ENCODE data around the gene AP2A2.

The AP2A2 gene

DNA sequence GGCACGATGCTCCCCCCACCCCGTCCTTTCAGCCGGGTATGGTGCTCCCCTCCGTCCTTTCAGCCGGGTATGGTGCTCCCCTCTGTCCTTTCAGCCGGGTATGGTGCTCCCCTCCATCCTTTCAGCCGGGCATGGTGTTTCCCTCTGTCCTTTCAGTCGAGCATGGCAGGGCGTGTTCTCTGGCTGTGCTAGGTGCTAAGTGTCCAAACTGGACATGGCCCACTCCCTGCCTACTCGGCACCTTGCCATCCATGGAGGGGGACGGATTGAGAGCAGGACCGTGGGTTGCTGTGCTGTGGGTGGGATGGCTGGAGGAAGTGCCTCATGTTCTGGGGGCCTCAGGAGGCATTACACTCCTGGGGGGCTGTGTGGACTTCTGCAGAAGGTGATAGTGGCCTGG is 65.4 kb downstream of the AP2A2 start:
- DNase-seq, result no peak
- H3K4me1 Mint-ChIP-seq, result peaks cover 6% of the 10 kb centered on the region
- no peaks in the 10 kb centered on the region for H3K27me3 Mint-ChIP-seq
- H3K4me3 Mint-ChIP-seq, result no peak overlapping the region
- H3K27ac Mint-ChIP-seq, result no peak overlapping the region
- H3K9me3 Mint-ChIP-seq, result peaks cover 6% of the 10 kb centered on the region
- H3K36me3 Mint-ChIP-seq, result peaks cover 25% of the 10 kb centered on the region
- CTCF ChIA-PET, result no interaction called here

DNA sequence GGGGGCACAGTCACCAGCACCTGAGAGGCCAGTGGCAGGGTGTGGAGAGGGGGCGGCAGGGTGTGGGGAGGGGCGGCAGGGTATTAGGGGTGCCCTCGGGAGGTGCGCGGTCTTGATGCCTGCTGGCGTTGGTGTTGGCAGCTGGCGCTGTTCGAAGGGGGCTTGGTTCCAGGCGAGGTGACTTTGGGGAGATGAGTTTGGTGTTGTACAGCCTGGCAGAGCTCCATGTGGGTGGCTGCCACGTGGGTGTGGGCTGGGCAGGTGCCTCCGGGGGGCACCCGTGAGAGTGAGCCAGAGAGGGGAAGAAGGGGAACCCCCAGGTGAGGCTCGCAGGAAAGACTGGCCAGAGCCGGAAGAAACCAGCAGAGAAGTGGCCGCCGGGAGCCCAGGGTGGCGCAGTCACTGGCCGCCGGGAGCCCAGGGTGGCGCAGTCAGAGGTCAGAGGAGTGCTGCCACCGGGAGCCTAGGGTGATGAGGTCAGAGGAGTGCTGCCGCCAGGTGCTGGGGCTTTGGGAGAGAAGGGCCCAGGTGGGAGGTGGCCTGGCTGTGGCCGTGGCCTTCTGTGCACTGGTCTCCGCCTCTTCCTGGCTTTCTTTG is 66.1 kb downstream of the AP2A2 start:
- Mint-ChIP-seq H3K4me3 (no peak overlapping the region), H3K9me3 (peaks cover 6% of the 10 kb centered on the region), H3K27me3 (no peaks in the 10 kb centered on the region), H3K4me1 (peaks cover 8% of the 10 kb centered on the region), H3K27ac (no peak overlapping the region), H3K36me3 (peaks cover 29% of the 10 kb centered on the region)
- CTCF ChIA-PET, result no interaction called here
- DNase-seq, result no peak

DNA sequence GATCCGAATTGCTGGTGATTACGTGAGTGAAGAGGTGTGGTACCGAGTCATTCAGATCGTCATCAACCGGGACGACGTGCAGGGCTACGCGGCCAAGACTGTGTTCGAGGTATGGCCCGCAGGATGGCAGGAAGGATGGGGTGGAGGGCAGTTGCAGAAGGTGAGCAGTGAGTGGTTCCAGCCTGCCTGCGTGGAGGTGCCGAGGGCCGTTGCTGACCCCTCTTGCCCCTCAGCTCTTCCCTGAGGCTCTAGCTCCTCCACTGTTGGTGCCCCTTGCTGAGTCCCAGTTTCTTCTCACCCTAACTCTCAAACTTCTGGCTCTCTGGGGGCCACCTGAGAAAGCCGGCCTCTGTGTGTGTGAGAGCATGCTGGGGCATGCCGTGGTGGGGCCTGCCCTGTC is 66.9 kb downstream of the AP2A2 start:
- Mint-ChIP-seq H3K27ac (no peak overlapping the region), H3K4me1 (peaks cover 8% of the 10 kb centered on the region), H3K9me3 (peaks cover 6% of the 10 kb centered on the region), H3K36me3 (peaks cover 31% of the 10 kb centered on the region), H3K27me3 (no peaks in the 10 kb centered on the region), H3K4me3 (no peak overlapping the region)
- no peak for DNase-seq
- CTCF ChIA-PET, result no interaction called here

DNA sequence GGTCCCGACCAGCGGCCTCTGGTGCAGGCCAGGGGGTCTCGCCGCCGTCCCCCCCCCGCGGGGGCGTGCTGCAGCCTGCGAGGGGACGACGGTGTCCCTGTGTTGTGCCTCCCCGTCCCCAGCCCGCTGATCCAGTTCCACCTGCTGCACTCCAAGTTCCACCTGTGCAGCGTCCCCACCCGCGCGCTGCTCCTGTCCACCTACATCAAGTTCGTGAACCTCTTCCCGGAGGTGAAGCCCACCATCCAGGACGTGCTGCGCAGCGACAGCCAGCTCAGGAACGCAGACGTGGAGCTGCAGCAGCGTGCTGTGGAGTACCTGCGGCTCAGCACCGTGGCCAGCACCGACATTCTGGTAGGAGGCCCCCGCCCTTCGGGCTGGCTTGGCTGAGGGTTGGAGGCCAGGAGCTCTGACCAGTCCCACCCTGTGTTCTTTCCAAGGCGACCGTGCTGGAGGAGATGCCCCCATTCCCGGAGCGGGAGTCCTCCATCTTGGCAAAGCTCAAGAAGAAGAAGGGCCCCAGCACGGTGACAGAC is 68.0 kb downstream of the AP2A2 start:
- Mint-ChIP-seq H3K36me3 (peaks cover 31% of the 10 kb centered on the region), H3K4me3 (no peak overlapping the region), H3K4me1 (peaks cover 8% of the 10 kb centered on the region), H3K27ac (no peak overlapping the region), H3K9me3 (peaks cover 6% of the 10 kb centered on the region), H3K27me3 (no peaks in the 10 kb centered on the region)
- no peak for DNase-seq
- CTCF ChIA-PET, result no interaction called here

DNA sequence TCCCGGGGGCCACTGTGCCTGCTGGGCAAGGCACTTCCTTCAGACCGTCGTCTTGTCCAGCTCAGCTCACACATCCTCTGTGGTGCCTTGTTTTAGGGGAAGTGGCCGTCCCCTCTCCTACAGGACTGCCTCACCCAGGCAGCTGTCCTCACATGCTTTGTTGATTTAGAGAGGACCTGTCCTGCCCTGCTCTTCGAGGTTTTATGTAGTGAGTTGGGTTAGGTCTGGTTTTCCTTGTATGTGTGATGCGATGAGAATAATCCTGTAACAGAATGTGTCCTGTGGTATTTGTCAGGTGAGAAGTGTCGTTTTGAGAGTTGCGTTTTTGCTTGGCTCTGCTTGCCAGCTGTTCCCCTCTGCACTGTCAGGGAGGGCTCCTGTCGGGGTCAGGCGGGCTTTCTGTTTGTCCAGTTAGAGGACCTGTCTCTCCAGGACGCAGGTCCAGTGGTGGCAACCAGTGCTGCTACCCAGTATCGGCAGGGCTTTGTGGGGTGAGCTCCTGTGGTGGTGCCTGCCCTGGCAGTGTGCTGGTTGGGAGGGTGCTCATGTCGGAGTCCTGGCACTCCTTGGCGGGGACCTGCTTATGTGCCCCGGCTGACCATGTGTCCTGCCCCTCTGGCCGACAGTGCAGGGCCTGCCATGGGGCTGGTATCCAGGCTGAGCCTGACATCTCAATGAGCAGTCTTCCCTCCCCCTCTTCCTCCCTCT is 69.5 kb downstream of the AP2A2 start:
- H3K27me3 Mint-ChIP-seq, result no peaks in the 10 kb centered on the region
- H3K9me3 Mint-ChIP-seq, result peaks cover 6% of the 10 kb centered on the region
- H3K36me3 Mint-ChIP-seq, result peaks cover 30% of the 10 kb centered on the region
- DNase-seq, result no peak
- CTCF ChIA-PET, result interaction anchor here (0.6 kb wide), 1 partner anchor 74 kb away, joined by 3 read pairs; no protein-coding TSS in a partner anchor
- peak overlapping the region; percentile 78 for H3K27ac Mint-ChIP-seq
- peaks cover 8% of the 10 kb centered on the region for H3K4me1 Mint-ChIP-seq
- no peak overlapping the region for H3K4me3 Mint-ChIP-seq

DNA sequence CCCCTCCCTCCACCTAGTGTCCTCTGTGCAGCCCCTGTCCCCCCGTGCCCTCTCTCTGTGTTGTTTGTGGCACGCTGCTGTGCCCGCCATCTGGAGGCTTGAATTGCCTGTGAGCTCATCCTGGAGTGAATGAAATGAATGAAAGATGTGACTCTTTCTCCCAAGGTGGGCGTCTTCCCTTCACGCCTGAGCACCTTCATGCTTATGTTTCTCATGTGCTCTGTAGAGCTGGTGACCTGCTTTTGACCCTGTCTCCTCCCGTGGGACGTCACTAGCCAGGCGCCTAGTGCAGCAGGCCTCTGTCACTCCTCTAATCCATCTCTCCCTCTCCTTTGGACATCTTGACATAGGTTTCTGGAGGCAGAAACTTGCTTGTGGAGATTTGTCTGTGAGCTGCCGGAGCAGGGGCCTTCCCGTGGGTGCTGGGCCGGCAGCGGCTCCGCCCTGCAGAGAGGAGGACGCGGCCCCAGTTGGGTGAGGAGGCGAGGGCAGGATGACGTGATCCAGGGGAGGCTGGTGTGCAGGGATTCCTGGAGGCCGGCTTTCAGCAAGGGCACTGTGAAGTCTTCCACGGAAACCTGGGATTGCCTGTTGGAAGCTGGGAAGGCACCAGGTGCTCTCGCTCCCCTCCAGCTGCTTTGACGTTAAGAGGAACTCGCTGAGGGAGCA is 70.2 kb downstream of the AP2A2 start:
- Mint-ChIP-seq H3K4me1 (peaks cover 8% of the 10 kb centered on the region), H3K27ac (peak overlapping the region; percentile 78), H3K27me3 (no peaks in the 10 kb centered on the region), H3K4me3 (no peak overlapping the region), H3K9me3 (peaks cover 6% of the 10 kb centered on the region), H3K36me3 (peaks cover 32% of the 10 kb centered on the region)
- no peak for DNase-seq
- CTCF ChIA-PET, result no interaction called here

DNA sequence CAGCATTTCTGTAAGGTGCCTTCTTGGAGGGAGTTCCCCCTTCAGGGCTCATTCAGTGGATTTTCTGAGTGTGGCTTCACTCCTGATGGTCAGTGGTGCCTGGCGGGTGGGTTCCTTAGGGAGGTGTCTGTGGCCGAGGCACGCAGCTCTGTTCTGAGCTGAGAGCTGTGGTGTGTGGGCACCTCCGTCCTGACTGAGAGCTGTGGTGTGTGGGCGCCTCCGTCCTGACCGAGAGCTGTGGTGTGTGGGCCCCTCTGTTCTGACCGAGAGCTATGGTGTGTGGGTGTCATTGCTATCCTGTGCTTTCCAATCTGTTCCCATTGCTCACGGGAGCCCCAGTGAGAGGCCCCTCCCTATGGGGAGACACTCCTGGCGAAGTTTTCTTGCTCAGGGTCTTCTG is 71.0 kb downstream of the AP2A2 start:
- Mint-ChIP-seq H3K27me3 (no peaks in the 10 kb centered on the region), H3K4me3 (no peak overlapping the region), H3K9me3 (peaks cover 6% of the 10 kb centered on the region), H3K36me3 (peaks cover 36% of the 10 kb centered on the region), H3K27ac (no peak overlapping the region), H3K4me1 (peaks cover 8% of the 10 kb centered on the region)
- no peak for DNase-seq
- CTCF ChIA-PET, result no interaction called here

DNA sequence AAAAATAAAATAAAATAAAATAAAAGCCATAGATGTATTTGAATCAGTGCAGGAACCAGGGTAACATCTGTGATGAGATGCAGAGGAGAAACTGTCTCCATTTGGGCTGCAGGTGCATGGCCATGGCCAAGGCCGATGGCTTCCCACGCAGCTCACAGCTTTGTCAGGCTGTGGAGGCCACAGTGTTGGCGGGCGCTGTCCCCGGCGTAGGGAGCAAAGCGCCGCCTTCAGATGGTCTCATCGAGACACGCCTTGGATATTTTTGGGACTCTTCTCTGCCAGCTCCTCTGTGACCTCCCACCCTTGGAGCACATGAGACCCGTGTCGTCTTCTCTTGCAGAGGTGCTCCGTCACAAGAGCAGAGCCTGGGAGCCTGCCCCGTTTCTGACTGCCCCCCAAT is 72.2 kb downstream of the AP2A2 start:
- Mint-ChIP-seq H3K27ac (no peak overlapping the region), H3K9me3 (peaks cover 6% of the 10 kb centered on the region), H3K27me3 (no peaks in the 10 kb centered on the region), H3K4me1 (peaks cover 8% of the 10 kb centered on the region), H3K36me3 (peaks cover 35% of the 10 kb centered on the region), H3K4me3 (no peak overlapping the region)
- CTCF ChIA-PET, result no interaction called here
- DNase-seq, result no peak

DNA sequence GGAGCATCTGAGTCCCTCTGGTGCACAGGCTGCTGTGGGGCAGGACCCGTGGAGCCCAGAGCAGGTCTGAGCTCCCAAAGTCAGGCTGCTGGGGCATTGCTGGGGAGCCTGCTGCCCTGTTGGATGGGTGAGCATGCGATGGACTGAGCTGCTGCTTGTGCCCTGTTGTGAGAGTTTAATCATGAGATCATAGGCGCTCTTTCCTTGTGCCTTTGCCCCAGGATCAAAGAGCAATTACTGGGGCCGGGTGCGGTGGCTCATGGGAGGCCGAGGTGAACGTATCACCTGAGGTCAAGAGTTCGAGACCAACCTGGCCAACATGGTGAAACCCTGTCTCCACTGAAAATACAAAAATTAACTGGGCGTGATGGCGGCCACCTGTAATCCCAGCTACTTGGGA is 73.3 kb downstream of the AP2A2 start:
- Mint-ChIP-seq H3K27me3 (no peaks in the 10 kb centered on the region), H3K27ac (no peak overlapping the region)

DNA sequence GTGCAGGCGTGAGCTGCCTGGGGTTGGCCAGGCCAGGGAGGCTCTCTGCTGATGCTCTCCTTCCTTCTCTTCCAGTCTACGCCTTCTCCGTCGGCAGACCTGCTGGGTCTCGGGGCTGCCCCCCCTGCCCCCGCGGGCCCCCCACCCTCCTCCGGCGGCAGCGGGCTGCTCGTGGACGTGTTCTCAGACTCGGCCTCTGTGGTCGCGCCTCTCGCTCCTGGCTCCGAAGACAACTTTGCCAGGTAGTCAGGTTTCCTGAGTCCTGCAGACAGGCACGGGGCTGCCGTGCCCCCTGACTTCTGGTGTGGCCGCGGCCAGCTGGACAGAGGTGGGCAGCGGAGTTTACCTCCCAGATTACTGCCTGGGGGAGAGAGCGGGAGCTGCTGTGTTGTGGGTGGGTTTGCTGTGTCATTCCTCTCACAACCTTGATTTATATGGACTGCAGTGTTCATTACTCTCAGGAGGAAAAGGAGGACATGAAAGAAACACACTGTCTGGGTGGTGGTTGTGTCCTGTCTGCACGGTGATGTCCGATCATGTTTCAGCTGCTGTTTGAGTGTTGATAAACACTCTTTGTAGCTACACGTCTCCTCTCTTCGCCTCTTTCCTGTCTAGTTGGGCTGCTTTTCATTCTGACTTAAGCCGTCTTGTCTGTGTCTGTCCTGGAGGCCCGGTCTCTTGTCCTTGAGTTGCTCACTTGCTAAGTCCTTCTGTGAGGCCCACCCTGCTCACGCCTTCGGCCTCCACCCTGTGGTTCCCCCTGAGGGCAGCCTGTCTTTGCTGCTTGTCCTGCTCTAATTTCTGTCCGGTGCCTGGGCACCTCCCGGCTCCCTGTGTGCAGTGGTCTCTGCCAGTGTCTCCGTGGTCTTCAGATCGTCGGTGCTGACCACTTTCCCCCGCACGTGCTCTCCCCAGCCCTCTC is 74.9 kb downstream of the AP2A2 start:
- H3K4me3 Mint-ChIP-seq, result no peak overlapping the region
- H3K4me1 Mint-ChIP-seq, result peaks cover 5% of the 10 kb centered on the region
- peaks cover 35% of the 10 kb centered on the region for H3K36me3 Mint-ChIP-seq
- CTCF ChIA-PET, result no interaction called here
- H3K9me3 Mint-ChIP-seq, result peaks cover 3% of the 10 kb centered on the region
- DNase-seq, result no peak
- H3K27ac Mint-ChIP-seq, result no peak overlapping the region
- H3K27me3 Mint-ChIP-seq, result no peaks in the 10 kb centered on the region

More for the DNA sequence above, 73.3 kb downstream of the AP2A2 start:
- H3K36me3 Mint-ChIP-seq, result peaks cover 37% of the 10 kb centered on the region
- no peak for DNase-seq
- H3K4me3 Mint-ChIP-seq, result no peak overlapping the region
- H3K4me1 Mint-ChIP-seq, result peaks cover 8% of the 10 kb centered on the region
- peaks cover 6% of the 10 kb centered on the region for H3K9me3 Mint-ChIP-seq
- CTCF ChIA-PET, result no interaction called here

DNA sequence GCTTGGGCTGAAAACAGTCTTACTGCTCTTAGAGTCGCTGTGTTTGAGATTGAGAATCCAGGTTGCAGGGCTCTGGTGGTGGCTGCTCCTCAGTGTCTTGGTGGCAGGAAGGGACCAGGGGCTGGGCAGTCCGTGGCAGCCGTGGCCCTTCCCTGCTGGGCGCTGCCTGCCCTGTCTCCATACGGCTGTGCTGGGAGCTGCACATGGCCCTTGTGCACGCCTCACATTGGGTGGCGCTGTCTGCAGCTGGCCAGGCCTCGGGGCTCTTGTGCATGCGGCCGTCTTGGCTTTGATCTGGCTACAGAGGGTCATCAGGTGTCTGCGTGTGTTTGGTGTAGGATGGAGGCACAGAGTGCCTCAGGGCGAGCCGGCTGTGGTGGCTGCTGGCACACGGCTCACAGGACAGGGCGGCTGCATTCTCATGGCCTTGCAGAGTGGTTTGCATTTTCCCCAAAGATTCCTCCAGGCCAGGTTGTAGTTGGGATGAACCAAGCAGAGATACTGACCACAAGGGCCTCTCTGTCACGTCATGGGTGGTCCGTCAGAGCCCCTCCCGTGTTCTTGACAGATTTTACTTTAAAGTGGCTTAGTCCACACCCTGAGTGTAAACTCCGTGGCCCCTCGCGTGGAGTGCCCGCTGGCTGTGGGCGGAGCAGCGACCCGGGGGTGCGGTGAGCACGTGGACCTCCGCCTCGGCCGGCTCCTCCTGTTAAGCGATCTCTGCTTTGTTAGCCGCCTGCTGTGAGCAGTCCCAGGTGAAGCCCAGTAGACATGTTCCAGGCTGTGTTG is 76.1 kb downstream of the AP2A2 start:
- H3K4me3 Mint-ChIP-seq, result no peak overlapping the region
- no peak for DNase-seq
- H3K4me1 Mint-ChIP-seq, result no peaks in the 10 kb centered on the region
- H3K36me3 Mint-ChIP-seq, result peaks cover 32% of the 10 kb centered on the region
- H3K9me3 Mint-ChIP-seq, result no peaks in the 10 kb centered on the region
- CTCF ChIA-PET, result no interaction called here
- no peak overlapping the region for H3K27ac Mint-ChIP-seq
- no peaks in the 10 kb centered on the region for H3K27me3 Mint-ChIP-seq

DNA sequence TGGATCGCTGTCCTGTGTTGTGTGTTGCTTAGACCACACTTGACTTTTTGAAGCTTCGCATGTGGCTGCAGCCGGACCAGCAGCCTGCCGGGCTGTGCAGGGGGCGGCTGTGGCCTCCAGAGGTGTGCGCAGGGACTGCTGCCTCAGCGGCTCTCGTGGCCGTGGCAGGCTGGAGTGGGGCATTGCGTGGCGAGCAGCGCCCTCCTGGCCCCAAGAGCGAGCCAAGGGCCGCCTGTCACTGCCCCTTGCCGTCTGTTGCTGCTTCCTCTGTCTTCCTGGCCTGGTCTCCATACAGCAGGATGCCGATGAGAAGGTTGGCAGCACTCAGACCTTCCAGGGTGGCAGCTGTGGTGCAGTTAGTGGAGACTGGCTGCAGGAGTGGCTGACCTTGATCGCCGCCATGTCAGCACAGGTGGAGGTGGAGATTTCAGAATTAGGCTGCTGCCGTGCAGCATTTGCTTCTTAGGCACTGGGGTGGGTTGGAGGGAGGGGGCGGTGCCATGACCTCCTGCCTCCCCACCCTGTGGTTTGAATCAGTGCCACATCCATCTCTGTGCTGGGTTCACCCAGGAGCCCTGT is 76.8 kb downstream of the AP2A2 start:
- CTCF ChIA-PET, result no interaction called here
- H3K36me3 Mint-ChIP-seq, result peaks cover 30% of the 10 kb centered on the region

DNA sequence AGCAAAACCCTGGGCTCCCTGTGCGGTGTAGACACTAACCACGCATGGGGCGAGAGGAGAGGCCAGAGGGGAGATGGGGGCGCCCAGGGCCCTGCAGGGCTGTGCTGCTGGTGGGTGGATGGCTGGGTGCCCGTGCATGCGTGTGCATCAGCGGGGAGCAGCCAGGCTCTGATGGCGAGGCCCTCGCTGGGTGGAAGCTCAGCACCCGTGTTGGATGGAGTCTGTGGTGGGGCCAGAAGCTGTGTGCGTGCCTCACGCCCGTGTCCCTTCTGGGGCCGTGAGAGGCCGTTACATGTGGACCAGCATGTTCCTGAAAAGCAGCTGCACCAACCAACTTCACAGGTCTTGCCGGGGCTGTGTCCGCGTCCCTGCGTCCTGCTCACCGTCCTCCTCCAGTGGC is 77.5 kb downstream of the AP2A2 start:
- no peaks in the 10 kb centered on the region for H3K9me3 Mint-ChIP-seq

More for the DNA sequence above, 76.8 kb downstream of the AP2A2 start:
- H3K27me3 Mint-ChIP-seq, result no peaks in the 10 kb centered on the region
- no peak overlapping the region for H3K27ac Mint-ChIP-seq
- H3K9me3 Mint-ChIP-seq, result no peaks in the 10 kb centered on the region
- H3K4me3 Mint-ChIP-seq, result no peak overlapping the region
- no peak for DNase-seq
- H3K4me1 Mint-ChIP-seq, result no peaks in the 10 kb centered on the region

More for the DNA sequence above, 77.5 kb downstream of the AP2A2 start:
- DNase-seq, result no peak
- Mint-ChIP-seq H3K27me3 (no peaks in the 10 kb centered on the region), H3K4me3 (no peak overlapping the region), H3K36me3 (peaks cover 30% of the 10 kb centered on the region), H3K27ac (no peak overlapping the region), H3K4me1 (no peaks in the 10 kb centered on the region)
- CTCF ChIA-PET, result no interaction called here

Data from activated naive CD4-positive, alpha-beta T cell treated with anti-CD3 and anti-CD28 coated beads, Interleukin-2, amount 10 ng/mL, durations not matched to agents 7 days and 5 days (primary cell).